ENCODE data around the gene CPAMD8.

Gene CPAMD8

GRCh38 chr19:17058236-17058635 lies 31.6 kb upstream of the CPAMD8 start:
- H3K36me3 Mint-ChIP-seq (ENCODE audit: low read depth), result peaks cover 81% of the 10 kb centered on the region
- peaks cover 9% of the 10 kb centered on the region for H3K4me1 Mint-ChIP-seq (ENCODE audit: low read depth)
- no peak overlapping the region for H3K4me3 Mint-ChIP-seq
- intact Hi-C loops (cut with micrococcal nuclease), result no loop called here
- no peaks in the 10 kb centered on the region for H3K9me3 Mint-ChIP-seq
- H3K27ac Mint-ChIP-seq, result no peak overlapping the region
- H3K27me3 Mint-ChIP-seq, result no peaks in the 10 kb centered on the region

GRCh38 chr19:17055636-17056035 lies 29.0 kb upstream of the CPAMD8 start:
- H3K9me3 Mint-ChIP-seq, result no peaks in the 10 kb centered on the region
- H3K36me3 Mint-ChIP-seq (ENCODE audit: low read depth), result peaks cover 97% of the 10 kb centered on the region
- H3K4me3 Mint-ChIP-seq, result no peak overlapping the region
- H3K4me1 Mint-ChIP-seq (ENCODE audit: low read depth), result peaks cover 4% of the 10 kb centered on the region
- intact Hi-C loops (cut with micrococcal nuclease), result no loop called here
- H3K27me3 Mint-ChIP-seq, result no peaks in the 10 kb centered on the region
- no peak overlapping the region for H3K27ac Mint-ChIP-seq

- Mint-ChIP-seq H3K36me3 (ENCODE audit: low read depth) (peaks cover 97% of the 10 kb centered on the region), H3K27ac (no peak overlapping the region)
- intact Hi-C loops (cut with micrococcal nuclease), result no loop called here
These were observed 28.1 kb upstream of the CPAMD8 start for GRCh38 chr19:17054746-17055145.

GRCh38 chr19:17052439-17052838 lies 25.8 kb upstream of the CPAMD8 start:
- H3K27ac Mint-ChIP-seq, result no peak overlapping the region
- no peaks in the 10 kb centered on the region for H3K27me3 Mint-ChIP-seq
- no peaks in the 10 kb centered on the region for H3K4me1 Mint-ChIP-seq (ENCODE audit: low read depth)
- peaks cover 91% of the 10 kb centered on the region for H3K36me3 Mint-ChIP-seq (ENCODE audit: low read depth)
- intact Hi-C loops (cut with micrococcal nuclease), result loop anchor here (1.0 kb wide), 1 partner anchor 281 kb away; no protein-coding TSS in a partner anchor
- H3K4me3 Mint-ChIP-seq, result no peak overlapping the region
- no peaks in the 10 kb centered on the region for H3K9me3 Mint-ChIP-seq

More at GRCh38 chr19:17054746-17055145, 28.1 kb upstream of the CPAMD8 start:
- Mint-ChIP-seq H3K4me3 (no peak overlapping the region), H3K9me3 (no peaks in the 10 kb centered on the region), H3K27me3 (no peaks in the 10 kb centered on the region), H3K4me1 (ENCODE audit: low read depth) (no peaks in the 10 kb centered on the region)

GRCh38 chr19:17049711-17050280 lies 23.2 kb upstream of the CPAMD8 start:
- H3K36me3 Mint-ChIP-seq (ENCODE audit: low read depth), result peaks cover 68% of the 10 kb centered on the region
- H3K27me3 Mint-ChIP-seq, result no peaks in the 10 kb centered on the region
- no peak overlapping the region for H3K27ac Mint-ChIP-seq
- H3K4me1 Mint-ChIP-seq (ENCODE audit: low read depth), result no peaks in the 10 kb centered on the region
- H3K9me3 Mint-ChIP-seq, result no peaks in the 10 kb centered on the region
- intact Hi-C loops (cut with micrococcal nuclease), result no loop called here
- no peak overlapping the region for H3K4me3 Mint-ChIP-seq

- Mint-ChIP-seq H3K27ac (no peak overlapping the region), H3K4me3 (no peak overlapping the region), H3K9me3 (no peaks in the 10 kb centered on the region), H3K36me3 (ENCODE audit: low read depth) (peaks cover 59% of the 10 kb centered on the region), H3K4me1 (ENCODE audit: low read depth) (no peaks in the 10 kb centered on the region), H3K27me3 (peaks cover under 1% of the 10 kb centered on the region)
- intact Hi-C loops (cut with micrococcal nuclease), result no loop called here
These were observed 22.4 kb upstream of the CPAMD8 start for GRCh38 chr19:17048885-17049453.

GRCh38 chr19:17045907-17046502 lies 19.4 kb upstream of the CPAMD8 start:
- H3K36me3 Mint-ChIP-seq (ENCODE audit: low read depth), result peaks cover 30% of the 10 kb centered on the region
- intact Hi-C loops (cut with micrococcal nuclease), result no loop called here
- H3K27me3 Mint-ChIP-seq, result peaks cover 14% of the 10 kb centered on the region
- no peaks in the 10 kb centered on the region for H3K9me3 Mint-ChIP-seq
- H3K4me1 Mint-ChIP-seq (ENCODE audit: low read depth), result no peaks in the 10 kb centered on the region
- H3K4me3 Mint-ChIP-seq, result no peak overlapping the region
- H3K27ac Mint-ChIP-seq, result no peak overlapping the region

- Mint-ChIP-seq H3K27me3 (peaks cover 26% of the 10 kb centered on the region), H3K4me3 (no peak overlapping the region), H3K4me1 (ENCODE audit: low read depth) (no peaks in the 10 kb centered on the region), H3K9me3 (no peaks in the 10 kb centered on the region), H3K36me3 (ENCODE audit: low read depth) (peaks cover 7% of the 10 kb centered on the region), H3K27ac (no peak overlapping the region)
- intact Hi-C loops (cut with micrococcal nuclease), result no loop called here
These were observed 17.1 kb upstream of the CPAMD8 start for GRCh38 chr19:17043744-17044143.

- no peak overlapping the region for H3K27ac Mint-ChIP-seq
- no peak overlapping the region for H3K4me3 Mint-ChIP-seq
- H3K27me3 Mint-ChIP-seq, result peaks cover 26% of the 10 kb centered on the region
- H3K36me3 Mint-ChIP-seq (ENCODE audit: low read depth), result no peaks in the 10 kb centered on the region
- H3K9me3 Mint-ChIP-seq, result no peaks in the 10 kb centered on the region
- peaks cover 2% of the 10 kb centered on the region for H3K4me1 Mint-ChIP-seq (ENCODE audit: low read depth)
- intact Hi-C loops (cut with micrococcal nuclease), result no loop called here
These were observed 15.4 kb upstream of the CPAMD8 start for GRCh38 chr19:17041976-17042375.

- Mint-ChIP-seq H3K4me1 (ENCODE audit: low read depth) (peaks cover 15% of the 10 kb centered on the region), H3K27me3 (peaks cover 36% of the 10 kb centered on the region), H3K27ac (peak overlapping the region; percentile 77)
These were observed 11.4 kb upstream of the CPAMD8 start for GRCh38 chr19:17037966-17038500.

GRCh38 chr19:17037184-17037583 lies 10.6 kb upstream of the CPAMD8 start:
- Mint-ChIP-seq H3K9me3 (no peaks in the 10 kb centered on the region), H3K27ac (peak overlapping the region; percentile 77), H3K4me3 (no peak overlapping the region), H3K27me3 (peaks cover 36% of the 10 kb centered on the region), H3K36me3 (ENCODE audit: low read depth) (no peaks in the 10 kb centered on the region), H3K4me1 (ENCODE audit: low read depth) (peaks cover 15% of the 10 kb centered on the region)
- intact Hi-C loops (cut with micrococcal nuclease), result loop anchor here (10.0 kb wide), 1 partner anchor 82 kb away; no protein-coding TSS in a partner anchor

More at GRCh38 chr19:17037966-17038500, 11.4 kb upstream of the CPAMD8 start:
- no peak overlapping the region for H3K4me3 Mint-ChIP-seq
- H3K36me3 Mint-ChIP-seq (ENCODE audit: low read depth), result no peaks in the 10 kb centered on the region
- intact Hi-C loops (cut with micrococcal nuclease), result loop anchor here (10.0 kb wide), 1 partner anchor 83 kb away; no protein-coding TSS in a partner anchor
- no peaks in the 10 kb centered on the region for H3K9me3 Mint-ChIP-seq

- Mint-ChIP-seq H3K27ac (peak overlapping the region; percentile 77), H3K36me3 (ENCODE audit: low read depth) (no peaks in the 10 kb centered on the region), H3K9me3 (no peaks in the 10 kb centered on the region), H3K27me3 (peaks cover 31% of the 10 kb centered on the region), H3K4me3 (no peak overlapping the region), H3K4me1 (ENCODE audit: low read depth) (peaks cover 15% of the 10 kb centered on the region)
- intact Hi-C loops (cut with micrococcal nuclease), result loop anchor here (10.0 kb wide), 1 partner anchor 82 kb away; no protein-coding TSS in a partner anchor
These were observed 10.0 kb upstream of the CPAMD8 start for GRCh38 chr19:17036640-17037039.

GRCh38 chr19:17035842-17036424 lies 9.3 kb upstream of the CPAMD8 start:
- intact Hi-C loops (cut with micrococcal nuclease), result loop anchor here (10.0 kb wide), 1 partner anchor 81 kb away; no protein-coding TSS in a partner anchor
- H3K4me3 Mint-ChIP-seq, result peak overlapping the region; percentile 41
- no peaks in the 10 kb centered on the region for H3K36me3 Mint-ChIP-seq (ENCODE audit: low read depth)
- peaks cover 33% of the 10 kb centered on the region for H3K27me3 Mint-ChIP-seq
- peak overlapping the region; percentile 77 for H3K27ac Mint-ChIP-seq
- no peaks in the 10 kb centered on the region for H3K9me3 Mint-ChIP-seq
- peaks cover 15% of the 10 kb centered on the region for H3K4me1 Mint-ChIP-seq (ENCODE audit: low read depth)

- H3K4me3 Mint-ChIP-seq, result no peak overlapping the region
- no peaks in the 10 kb centered on the region for H3K36me3 Mint-ChIP-seq (ENCODE audit: low read depth)
- intact Hi-C loops (cut with micrococcal nuclease), result loop anchor here (10.0 kb wide), 1 partner anchor 77 kb away; no protein-coding TSS in a partner anchor
- peaks cover 56% of the 10 kb centered on the region for H3K27me3 Mint-ChIP-seq
- H3K9me3 Mint-ChIP-seq, result no peaks in the 10 kb centered on the region
- H3K4me1 Mint-ChIP-seq (ENCODE audit: low read depth), result peaks cover 28% of the 10 kb centered on the region
- H3K27ac Mint-ChIP-seq, result no peak overlapping the region
These were observed 5.1 kb upstream of the CPAMD8 start for GRCh38 chr19:17031741-17032140.

All from dendritic cell treated with granulocyte-macrophage colony-stimulating factor and Interleukin-4, amounts not matched to agents 40 ng/mL and 50 ng/mL, for 4 days (primary cell).